GM10248 (cell line): ENCODE results near the gene OR51B4.

Experiments used
- CTCF ChIA-PET: fragments of 300-600 bp; sonication (Branson Sonifier 250); formaldehyde crosslinking; extraction: SDS; loops from one replicate; lab custom pipeline; 2021; ENCODE audit warnings: antibody characterized with exemption; lab: Yijun Ruan, JAX
- POLR2A ChIA-PET: fragments of 350-650 bp; sonication (Branson Sonifier 250); formaldehyde crosslinking; extraction: SDS; loops from one replicate; lab custom pipeline; 2020; ENCODE audit warnings: antibody characterized with exemption; lab: Yijun Ruan, JAX
- DNase-seq: peaks from one replicate; pipeline ENCODE4 v3.0.0; 2012; ENCODE audit errors: extremely low spot score
- TF ChIP-seq, protein P1 (sequence below): IDR thresholded peaks from 2 replicates; pipeline ENCODE4 v1.5.1; 2012; ENCODE audit warnings: mild to moderate bottlenecking, low read depth; ENCODE audit errors: extremely low read depth, missing control alignments, control extremely low read depth

Gene OR51B4

DNA sequence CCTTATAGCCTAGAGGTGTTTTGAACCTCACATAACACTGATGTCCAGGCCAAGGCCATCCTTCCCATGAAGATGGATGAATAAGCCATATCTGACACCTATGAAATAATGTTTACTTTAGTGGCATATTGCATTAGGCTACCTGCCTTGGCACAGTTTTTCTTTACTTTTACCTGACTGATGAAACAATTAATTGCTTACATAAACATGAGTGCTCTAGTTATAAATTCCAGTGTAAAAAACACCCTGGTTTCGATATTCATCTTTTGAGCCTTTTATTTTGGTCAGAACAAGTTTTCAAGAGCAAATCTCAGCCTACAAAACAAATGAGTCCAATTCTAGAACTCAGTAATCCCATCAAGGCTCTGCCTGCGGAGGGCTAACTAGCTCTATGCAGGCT, 25.0 kb downstream of the OR51B4 start:
- POLR2A ChIA-PET = no interaction called here
- TF ChIP-seq, protein P1, sequence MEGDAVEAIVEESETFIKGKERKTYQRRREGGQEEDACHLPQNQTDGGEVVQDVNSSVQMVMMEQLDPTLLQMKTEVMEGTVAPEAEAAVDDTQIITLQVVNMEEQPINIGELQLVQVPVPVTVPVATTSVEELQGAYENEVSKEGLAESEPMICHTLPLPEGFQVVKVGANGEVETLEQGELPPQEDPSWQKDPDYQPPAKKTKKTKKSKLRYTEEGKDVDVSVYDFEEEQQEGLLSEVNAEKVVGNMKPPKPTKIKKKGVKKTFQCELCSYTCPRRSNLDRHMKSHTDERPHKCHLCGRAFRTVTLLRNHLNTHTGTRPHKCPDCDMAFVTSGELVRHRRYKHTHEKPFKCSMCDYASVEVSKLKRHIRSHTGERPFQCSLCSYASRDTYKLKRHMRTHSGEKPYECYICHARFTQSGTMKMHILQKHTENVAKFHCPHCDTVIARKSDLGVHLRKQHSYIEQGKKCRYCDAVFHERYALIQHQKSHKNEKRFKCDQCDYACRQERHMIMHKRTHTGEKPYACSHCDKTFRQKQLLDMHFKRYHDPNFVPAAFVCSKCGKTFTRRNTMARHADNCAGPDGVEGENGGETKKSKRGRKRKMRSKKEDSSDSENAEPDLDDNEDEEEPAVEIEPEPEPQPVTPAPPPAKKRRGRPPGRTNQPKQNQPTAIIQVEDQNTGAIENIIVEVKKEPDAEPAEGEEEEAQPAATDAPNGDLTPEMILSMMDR = no peak
- CTCF ChIA-PET = no interaction called here
- no peak for DNase-seq

DNA sequence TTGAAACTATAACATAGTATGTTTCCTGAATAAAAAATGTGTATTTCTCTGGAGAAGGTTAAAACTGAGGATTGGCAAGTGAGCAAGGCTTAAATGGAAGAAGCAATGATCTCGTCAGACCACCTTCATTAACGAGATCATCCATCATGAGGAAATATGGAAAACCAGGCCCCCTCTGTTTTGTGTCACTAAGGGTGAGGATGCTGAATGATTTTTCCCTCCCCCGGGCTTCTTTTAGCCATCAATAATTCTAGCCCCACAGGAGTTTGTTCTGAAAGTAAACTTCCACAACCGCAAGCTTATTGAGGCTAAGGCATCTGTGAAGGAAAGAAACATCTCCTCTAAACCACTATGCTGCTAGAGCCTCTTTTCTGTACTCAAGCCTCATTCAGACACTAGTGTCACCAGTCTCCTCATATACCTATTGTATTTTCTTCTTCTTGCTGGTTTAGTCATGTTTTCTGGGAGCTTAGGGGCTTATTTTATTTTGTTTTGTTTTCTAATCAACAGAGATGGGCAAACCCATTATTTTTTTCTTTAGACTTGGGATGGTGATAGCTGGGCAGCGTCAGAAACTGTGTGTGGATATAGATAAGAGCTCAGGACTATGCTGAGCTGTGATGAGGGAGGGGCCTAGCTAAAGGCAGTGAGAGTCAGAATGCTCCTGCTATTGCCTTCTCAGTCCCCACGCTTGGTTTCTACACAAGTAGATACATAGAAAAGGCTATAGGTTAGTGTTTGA, 26.2 kb downstream of the OR51B4 start:
- DNase-seq = no peak
- POLR2A ChIA-PET = no interaction called here
- TF ChIP-seq, protein P1 = no peak
- CTCF ChIA-PET = interaction anchor here (1.7 kb wide), 1 partner anchor 11 kb away, joined by 4 read pairs; no protein-coding TSS in a partner anchor

DNA sequence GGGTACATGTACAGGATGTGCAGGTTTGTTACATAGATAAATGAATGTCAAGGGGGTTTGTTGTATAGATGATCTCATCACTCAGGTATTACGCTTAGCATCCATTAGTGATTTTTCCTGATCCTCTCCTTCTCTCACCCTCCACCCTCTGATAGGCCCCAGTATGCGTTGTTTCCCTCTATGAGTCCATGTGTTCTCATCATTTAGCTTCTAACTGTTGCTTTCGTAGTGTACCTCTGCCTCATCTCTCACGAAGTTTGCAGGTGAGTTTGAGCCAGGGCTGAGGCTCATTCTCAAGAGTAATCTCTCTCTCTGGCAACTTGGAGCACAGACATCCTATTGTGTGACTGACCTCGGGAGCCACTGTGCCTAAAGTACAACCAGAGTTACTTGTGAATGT, 27.4 kb downstream of the OR51B4 start:
- CTCF ChIA-PET = no interaction called here
- TF ChIP-seq, protein P1 = no peak
- POLR2A ChIA-PET = no interaction called here

DNA sequence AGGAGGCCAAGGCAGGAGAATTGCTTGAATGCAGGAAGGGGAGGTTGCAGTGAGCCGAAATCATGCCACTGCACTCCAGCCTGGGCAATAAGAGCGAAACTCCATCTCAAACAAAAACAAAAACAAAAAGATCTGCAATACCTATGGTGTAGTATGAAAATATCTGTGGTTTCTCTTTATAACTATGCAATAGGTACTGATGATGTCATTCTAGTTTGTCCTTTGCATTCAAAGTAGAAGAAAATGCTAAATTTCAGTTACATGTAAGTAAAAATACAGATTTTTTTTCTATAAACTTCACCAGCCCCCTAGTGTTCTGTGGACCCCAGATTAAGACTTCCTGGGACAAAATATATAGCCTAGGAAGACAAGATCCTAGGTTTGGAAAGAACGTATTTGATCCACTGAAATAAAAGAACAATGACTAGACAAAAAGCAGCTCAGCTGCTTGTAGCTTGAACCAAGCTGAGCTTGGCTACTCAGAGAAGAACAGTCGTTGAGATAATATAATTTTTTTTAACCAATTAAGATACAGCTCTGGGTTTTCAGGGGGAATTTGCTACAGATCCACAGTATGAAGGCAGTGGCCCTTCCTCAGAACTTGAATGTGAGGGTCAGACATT, 29.2 kb downstream of the OR51B4 start:
- POLR2A ChIA-PET = no interaction called here
- CTCF ChIA-PET = interaction anchor here (1.0 kb wide), 1 partner anchor 13 kb away, joined by 3 read pairs; no protein-coding TSS in a partner anchor
- no peak for DNase-seq
- TF ChIP-seq, protein P1 = no peak

More for the DNA sequence above, 27.4 kb downstream of the OR51B4 start:
- no peak for DNase-seq

DNA sequence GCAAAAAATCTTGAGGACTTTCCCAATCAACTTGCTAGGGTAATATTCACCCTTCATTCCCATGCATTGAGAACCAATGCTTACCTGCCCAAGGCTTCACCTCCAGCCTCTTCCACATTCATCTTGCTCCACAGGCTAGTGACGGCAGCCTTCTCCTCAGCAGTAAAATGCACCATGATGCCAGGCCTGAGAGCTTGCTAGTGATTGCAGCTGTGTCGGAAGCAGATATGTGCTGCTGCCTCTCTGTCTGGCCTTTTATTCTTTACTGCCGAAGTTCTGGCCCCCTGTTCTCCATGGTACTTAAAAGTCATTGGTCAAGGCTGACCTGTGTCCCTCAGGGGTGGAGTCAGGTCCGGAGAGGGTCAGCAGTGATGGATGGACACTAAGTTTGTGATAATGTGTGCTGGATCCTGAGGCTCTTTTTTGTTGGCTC, 32.0 kb downstream of the OR51B4 start, which contains the start of gene HBE1:
Gene HBE1 (minus strand): TSS at position 231 of the 433 bp plus-strand sequence. CDS start 55 bp downstream, at position 176.
- TF ChIP-seq, protein P1 = no peak
- ChIA-PET CTCF (interaction anchor here (1.4 to 2.3 kb wide), 2 partner anchors 22 to 29 kb away, joined by 4 to 7 read pairs; no protein-coding TSS in a partner anchor), POLR2A (no interaction called here)
- no peak for DNase-seq

DNA sequence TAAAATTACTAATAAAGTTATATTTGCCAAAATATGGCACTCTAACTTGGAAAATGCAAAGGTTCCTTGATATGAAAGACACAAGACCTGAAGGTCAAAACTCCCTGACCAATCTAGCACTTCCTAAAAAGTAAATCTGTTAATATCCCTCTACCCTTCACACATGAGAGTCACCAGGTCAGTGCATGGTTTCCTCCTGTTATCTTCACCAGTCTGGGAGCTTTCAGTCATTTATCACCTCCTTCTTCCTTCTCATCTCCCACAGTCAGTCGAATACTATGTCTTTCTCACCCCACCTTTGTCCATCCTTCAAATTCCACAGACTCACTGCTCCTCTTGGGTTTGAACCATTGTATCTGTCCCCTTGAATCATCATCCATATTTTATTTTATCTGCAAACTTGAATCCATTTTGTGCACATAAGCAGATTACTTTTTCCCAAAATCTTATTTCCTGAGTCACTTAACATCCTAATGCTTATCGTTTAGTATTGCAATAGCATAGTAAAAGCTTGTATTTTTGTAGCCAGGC, 34.6 kb downstream of the OR51B4 start:
- TF ChIP-seq, protein P1 = no peak
- ChIA-PET POLR2A (no interaction called here), CTCF (interaction anchor here (1.0 kb wide), 1 partner anchor 19 kb away, joined by 4 read pairs; no protein-coding TSS in a partner anchor)
- no peak for DNase-seq
